Measurements from ENCODE around the gene ZNF423. TPM values are rescaled to one million over a fixed set of nuclear protein-coding genes. Genes with fewer than 3 reads are reported as not detected.
A peak's percentile ranks its signal among the peaks of the same experiment; 100 is the strongest.

Gene ZNF423
- total and polyA plus RNA-seq, 9 of the 15 experiments (the other 6 are each of a cell fraction or from before 2014, with no cell fraction given), result not detected

DNA sequence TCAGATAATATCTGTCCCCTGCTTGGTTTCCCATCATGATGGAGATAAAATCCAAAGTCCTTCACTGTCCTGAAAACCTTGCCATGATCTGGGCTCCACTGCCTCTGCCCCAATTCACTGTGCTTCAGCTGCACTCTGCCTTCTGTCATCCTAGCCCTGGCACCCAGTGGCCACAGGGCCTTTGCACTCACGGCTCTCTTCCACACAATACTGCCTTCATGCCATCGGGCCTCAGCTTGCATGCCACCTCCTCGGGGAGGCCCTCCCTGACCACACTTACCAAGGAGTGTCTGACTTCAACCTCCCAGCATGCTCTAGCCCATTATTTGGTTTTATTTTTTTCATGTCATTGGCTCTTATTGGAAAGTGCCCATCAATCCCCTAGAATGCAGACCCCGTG lies 336.2 kb downstream of the ZNF423 start:
- Histone ChIP-seq H3K9me3 (replicated peaks; ENCODE audit: control insufficient read depth, insufficient read depth, low read depth, low read length) (no peaks in the 10 kb centered on the region), H3K4me3 (no peak overlapping the region), H3K27ac (ENCODE audit: extremely low read depth, low read depth, low read length) (no peak overlapping the region), H3K79me2 (ENCODE audit: control insufficient read depth, insufficient read depth, low read length) (no peaks in the 10 kb centered on the region), H3K9ac (ENCODE audit: insufficient read depth in 1 of 2, low read depth in 2 of 2, low read length in 2 of 2) (peak overlapping the region in 1 of 2 experiments; percentile 45; a peak in 1 of 4 replicates), H2AFZ (ENCODE audit: low read depth, low read length) (no peak overlapping the region), H3K4me2 (ENCODE audit: insufficient read depth, low read length) (no peak overlapping the region), H3K4me1 (replicated peaks in 1 of 2; ENCODE audit: control insufficient read depth in 2 of 2, insufficient read depth in 2 of 2, low read length in 2 of 2) (peaks cover 0 to 3% of the 10 kb centered on the region in 2 experiments; a peak in 1 of 5 replicates), H3K36me3 (ENCODE audit: control insufficient read depth, insufficient read depth, low read length) (no peaks in the 10 kb centered on the region), H4K20me1 (replicated peaks; ENCODE audit: control insufficient read depth, insufficient read depth, low read length) (peaks cover 8% of the 10 kb centered on the region), H3K27me3 (ENCODE audit: control insufficient read depth in 2 of 2, insufficient read depth in 2 of 2, low read length in 2 of 2) (peaks cover 0 to 38% of the 10 kb centered on the region in 2 experiments; a peak in 4 of 5 replicates), H3K9me1 (ENCODE audit: control insufficient read depth, insufficient read depth, low read length) (no peaks in the 10 kb centered on the region)
- DNase-seq (ENCODE audit: extremely low read depth in 1 of 4, low spot score in 3 of 4) (no peak), ATAC-seq (no peak), FAIRE-seq (no peak)
- ChIA-PET CTCF (ENCODE audit: low intra/inter-chr PET ratio) (no interaction called here), POLR2A (no interaction called here)
- no TSS peak for BruUV-seq (replicated peaks)
- no peak for TF ChIP-seq BDP1 (IDR thresholded peaks at IDR 0.05; ENCODE audit: insufficient read depth, insufficient read length)
- no peak for TF ChIP-seq ZHX1 (conservative IDR thresholded peaks at IDR 0.05; ENCODE audit: low read length)
- TF ChIP-seq POU5F1 (IDR thresholded peaks at IDR 0.05; ENCODE audit: borderline replicate concordance, low read depth, low read length, partially characterized antibody), result no peak
- TF ChIP-seq, protein P1, sequence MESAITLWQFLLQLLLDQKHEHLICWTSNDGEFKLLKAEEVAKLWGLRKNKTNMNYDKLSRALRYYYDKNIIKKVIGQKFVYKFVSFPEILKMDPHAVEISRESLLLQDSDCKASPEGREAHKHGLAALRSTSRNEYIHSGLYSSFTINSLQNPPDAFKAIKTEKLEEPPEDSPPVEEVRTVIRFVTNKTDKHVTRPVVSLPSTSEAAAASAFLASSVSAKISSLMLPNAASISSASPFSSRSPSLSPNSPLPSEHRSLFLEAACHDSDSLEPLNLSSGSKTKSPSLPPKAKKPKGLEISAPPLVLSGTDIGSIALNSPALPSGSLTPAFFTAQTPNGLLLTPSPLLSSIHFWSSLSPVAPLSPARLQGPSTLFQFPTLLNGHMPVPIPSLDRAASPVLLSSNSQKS (CRISPR knock-in tag; IDR thresholded peaks at IDR 0.05), result no peak
- no peak for TF ChIP-seq ZNF217 (CRISPR knock-in tag; IDR thresholded peaks at IDR 0.05)
- TF ChIP-seq, protein P2, sequence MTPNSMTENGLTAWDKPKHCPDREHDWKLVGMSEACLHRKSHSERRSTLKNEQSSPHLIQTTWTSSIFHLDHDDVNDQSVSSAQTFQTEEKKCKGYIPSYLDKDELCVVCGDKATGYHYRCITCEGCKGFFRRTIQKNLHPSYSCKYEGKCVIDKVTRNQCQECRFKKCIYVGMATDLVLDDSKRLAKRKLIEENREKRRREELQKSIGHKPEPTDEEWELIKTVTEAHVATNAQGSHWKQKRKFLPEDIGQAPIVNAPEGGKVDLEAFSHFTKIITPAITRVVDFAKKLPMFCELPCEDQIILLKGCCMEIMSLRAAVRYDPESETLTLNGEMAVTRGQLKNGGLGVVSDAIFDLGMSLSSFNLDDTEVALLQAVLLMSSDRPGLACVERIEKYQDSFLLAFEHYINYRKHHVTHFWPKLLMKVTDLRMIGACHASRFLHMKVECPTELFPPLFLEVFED (CRISPR knock-in tag; conservative IDR thresholded peaks at IDR 0.05), result no peak
- TF ChIP-seq, protein P3, sequence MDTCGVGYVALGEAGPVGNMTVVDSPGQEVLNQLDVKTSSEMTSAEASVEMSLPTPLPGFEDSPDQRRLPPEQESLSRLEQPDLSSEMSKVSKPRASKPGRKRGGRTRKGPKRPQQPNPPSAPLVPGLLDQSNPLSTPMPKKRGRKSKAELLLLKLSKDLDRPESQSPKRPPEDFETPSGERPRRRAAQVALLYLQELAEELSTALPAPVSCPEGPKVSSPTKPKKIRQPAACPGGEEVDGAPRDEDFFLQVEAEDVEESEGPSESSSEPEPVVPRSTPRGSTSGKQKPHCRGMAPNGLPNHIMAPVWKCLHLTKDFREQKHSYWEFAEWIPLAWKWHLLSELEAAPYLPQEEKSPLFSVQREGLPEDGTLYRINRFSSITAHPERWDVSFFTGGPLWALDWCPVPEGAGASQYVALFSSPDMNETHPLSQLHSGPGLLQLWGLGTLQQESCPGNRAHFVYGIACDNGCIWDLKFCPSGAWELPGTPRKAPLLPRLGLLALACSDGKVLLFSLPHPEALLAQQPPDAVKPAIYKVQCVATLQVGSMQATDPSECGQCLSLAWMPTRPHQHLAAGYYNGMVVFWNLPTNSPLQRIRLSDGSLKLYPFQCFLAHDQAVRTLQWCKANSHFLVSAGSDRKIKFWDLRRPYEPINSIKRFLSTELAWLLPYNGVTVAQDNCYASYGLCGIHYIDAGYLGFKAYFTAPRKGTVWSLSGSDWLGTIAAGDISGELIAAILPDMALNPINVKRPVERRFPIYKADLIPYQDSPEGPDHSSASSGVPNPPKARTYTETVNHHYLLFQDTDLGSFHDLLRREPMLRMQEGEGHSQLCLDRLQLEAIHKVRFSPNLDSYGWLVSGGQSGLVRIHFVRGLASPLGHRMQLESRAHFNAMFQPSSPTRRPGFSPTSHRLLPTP (IDR thresholded peaks at IDR 0.05; ENCODE audit: borderline replicate concordance, extremely low read depth, insufficient read length), result no peak
- no peak for TF ChIP-seq ZKSCAN3 (CRISPR knock-in tag; IDR thresholded peaks at IDR 0.05)
- TF ChIP-seq ZNF124 (CRISPR knock-in tag; IDR thresholded peaks at IDR 0.05), result no peak
- no peak for TF ChIP-seq POLR2H (tag; IDR thresholded peaks at IDR 0.05; ENCODE audit: low read depth)
- TF ChIP-seq HNRNPLL (IDR thresholded peaks at IDR 0.05; ENCODE audit: low read depth, low read length, poor library complexity, severe bottlenecking), result no peak
- TF ChIP-seq ZKSCAN1 (IDR thresholded peaks at IDR 0.05; ENCODE audit: low read depth, low read length), result no peak
- TF ChIP-seq RBM25 (IDR thresholded peaks at IDR 0.05; ENCODE audit: low read depth, low read length, severe bottlenecking), result peak; percentile 49
- peak; percentile 39 for TF ChIP-seq ZFP36 (IDR thresholded peaks at IDR 0.05; ENCODE audit: low read depth, low read length, partially characterized antibody)
- no peak for TF ChIP-seq BMI1 (IDR thresholded peaks at IDR 0.05; ENCODE audit: low read length)
- intact Hi-C loops (cut with micrococcal nuclease), result no loop called here
- 0% methylated on average over 4 of the region's 4 CpGs for WGBS (ENCODE audit: insufficient coverage, low coverage, missing lambda C conversion rate)
- in situ Hi-C loops (cut with MboI), result no loop called here
